ENCODE measurements around the gene HDAC1.
A peak's percentile ranks its signal among the peaks of the same experiment; 100 is the strongest.

HDAC1 gene

GRCh38 chr1:32291708-32292538, at the start of gene HDAC1:
Gene HDAC1, plus strand, starts transcription at chr1:32292083. Its CDS starts 87 bp downstream, at chr1:32292170.
- H3K27me3 ChIP-seq (ENCODE audit: control insufficient read depth, insufficient read depth, low read length): no peaks in the 10 kb centered on the region
- H3K79me2 ChIP-seq: no peaks in the 10 kb centered on the region
- no peak within 1 kb of the TSS for H3K9ac ChIP-seq
- H3K4me1 ChIP-seq: no peaks in the 10 kb centered on the region
- no peaks in the 10 kb centered on the region for H3K36me3 ChIP-seq (ENCODE audit: control insufficient read depth, insufficient read depth, low read length)
- H2AFZ ChIP-seq: peak within 1 kb of the TSS; percentile 96
- peak within 1 kb of the TSS; percentile 93 for H3K4me3 ChIP-seq (ENCODE audit: low read depth, low read length)
- H3K4me2 ChIP-seq (ENCODE audit: low read length): peak within 1 kb of the TSS; percentile 77
- peak; percentile 5 for TF ChIP-seq CTCF (IDR thresholded peaks at IDR 0.05)
- H3K9me3 ChIP-seq (ENCODE audit: control insufficient read depth, low read length): no peaks in the 10 kb centered on the region
- peak within 1 kb of the TSS; percentile 71 for H3K27ac ChIP-seq

GRCh38 chr1:32242341-32242851, 49.5 kb upstream of the HDAC1 start:
- TF ChIP-seq CTCF (IDR thresholded peaks at IDR 0.05): no peak
- no peak overlapping the region for H3K27ac ChIP-seq
- H3K4me3 ChIP-seq (ENCODE audit: low read depth, low read length): no peak overlapping the region
- H3K9me3 ChIP-seq (ENCODE audit: control insufficient read depth, low read length): no peaks in the 10 kb centered on the region
- no peak overlapping the region for H3K4me2 ChIP-seq (ENCODE audit: low read length)
- H3K36me3 ChIP-seq (ENCODE audit: control insufficient read depth, insufficient read depth, low read length): no peaks in the 10 kb centered on the region
- H3K79me2 ChIP-seq: no peaks in the 10 kb centered on the region
- no peaks in the 10 kb centered on the region for H3K4me1 ChIP-seq
- H2AFZ ChIP-seq: no peak overlapping the region
- H3K27me3 ChIP-seq (ENCODE audit: control insufficient read depth, insufficient read depth, low read length): no peaks in the 10 kb centered on the region
- H3K9ac ChIP-seq: no peak overlapping the region

GRCh38 chr1:32246888-32247273, 45.0 kb upstream of the HDAC1 start, which contains the start of gene FAM167B:
Gene FAM167B, plus strand, starts transcription at chr1:32247222. Its CDS starts 200 bp downstream, at chr1:32247422.
- Histone ChIP-seq H2AFZ (peak within 1 kb of the TSS; percentile 64), H3K79me2 (no peaks in the 10 kb centered on the region), H3K4me1 (peaks cover 2% of the 10 kb centered on the region), H3K4me3 (ENCODE audit: low read depth, low read length) (peak within 1 kb of the TSS; percentile 5), H3K9me3 (ENCODE audit: control insufficient read depth, low read length) (no peaks in the 10 kb centered on the region), H3K27me3 (ENCODE audit: control insufficient read depth, insufficient read depth, low read length) (no peaks in the 10 kb centered on the region), H3K9ac (no peak within 1 kb of the TSS), H3K27ac (peak within 1 kb of the TSS; percentile 60), H3K4me2 (ENCODE audit: low read length) (no peak within 1 kb of the TSS), H3K36me3 (ENCODE audit: control insufficient read depth, insufficient read depth, low read length) (no peaks in the 10 kb centered on the region)
- TF ChIP-seq CTCF (IDR thresholded peaks at IDR 0.05): no peak

GRCh38 chr1:32247452-32247851, 44.4 kb upstream of the HDAC1 start:
- Histone ChIP-seq H3K4me2 (ENCODE audit: low read length) (no peak overlapping the region), H3K9ac (no peak overlapping the region), H3K27ac (peak overlapping the region; percentile 60), H3K27me3 (ENCODE audit: control insufficient read depth, insufficient read depth, low read length) (no peaks in the 10 kb centered on the region), H2AFZ (no peak overlapping the region), H3K4me3 (ENCODE audit: low read depth, low read length) (peak overlapping the region; percentile 5), H3K9me3 (ENCODE audit: control insufficient read depth, low read length) (no peaks in the 10 kb centered on the region), H3K79me2 (no peaks in the 10 kb centered on the region), H3K4me1 (peaks cover 2% of the 10 kb centered on the region), H3K36me3 (ENCODE audit: control insufficient read depth, insufficient read depth, low read length) (no peaks in the 10 kb centered on the region)
- no peak for TF ChIP-seq CTCF (IDR thresholded peaks at IDR 0.05)

Measured in parathyroid adenoma (tissue), 2 donors.